Measurements from ENCODE around the gene UBL5. TPM values are rescaled to one million over a fixed set of nuclear protein-coding genes. Genes with fewer than 3 reads are reported as not detected.

UBL5 gene
- polyA plus RNA-seq, 3 donors, result 277 to 363 (median 338) TPM

- no peak for DNase-seq (ENCODE audit: low read depth in 3 of 3, low spot score in 2 of 3)
Measured at GRCh38 chr19:9848762-9849161, 21.0 kb downstream of the UBL5 start.

DNA sequence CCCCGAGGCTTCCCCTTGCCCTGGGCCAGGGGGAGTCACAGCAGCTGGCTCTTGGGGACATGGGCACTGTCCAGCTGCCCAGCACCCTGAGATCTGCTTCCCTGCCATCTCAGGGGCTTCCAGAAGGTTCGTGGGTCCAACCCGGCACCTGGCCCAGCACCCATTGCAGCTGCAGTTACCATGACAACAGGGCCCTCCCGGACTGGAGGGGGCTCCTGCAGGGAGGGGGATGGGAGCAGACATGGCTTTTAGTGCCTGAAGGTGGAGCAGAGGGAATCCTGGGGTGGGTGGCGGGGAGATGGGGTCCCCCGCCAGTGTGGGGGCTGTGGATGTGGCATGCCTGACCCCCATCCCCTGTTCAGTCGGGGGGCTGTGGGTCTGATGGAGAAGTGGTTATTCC is 22.1 kb downstream of the UBL5 start:
- DNase-seq (ENCODE audit: low read depth in 3 of 3, low spot score in 2 of 3), result no peak

GRCh38 chr19:9850235-9850959 is 22.7 kb downstream of the UBL5 start:
- DNase-seq (ENCODE audit: low read depth in 3 of 3, low spot score in 2 of 3), result peak in 2 of 3 donors; percentile 42 to 54

DNA sequence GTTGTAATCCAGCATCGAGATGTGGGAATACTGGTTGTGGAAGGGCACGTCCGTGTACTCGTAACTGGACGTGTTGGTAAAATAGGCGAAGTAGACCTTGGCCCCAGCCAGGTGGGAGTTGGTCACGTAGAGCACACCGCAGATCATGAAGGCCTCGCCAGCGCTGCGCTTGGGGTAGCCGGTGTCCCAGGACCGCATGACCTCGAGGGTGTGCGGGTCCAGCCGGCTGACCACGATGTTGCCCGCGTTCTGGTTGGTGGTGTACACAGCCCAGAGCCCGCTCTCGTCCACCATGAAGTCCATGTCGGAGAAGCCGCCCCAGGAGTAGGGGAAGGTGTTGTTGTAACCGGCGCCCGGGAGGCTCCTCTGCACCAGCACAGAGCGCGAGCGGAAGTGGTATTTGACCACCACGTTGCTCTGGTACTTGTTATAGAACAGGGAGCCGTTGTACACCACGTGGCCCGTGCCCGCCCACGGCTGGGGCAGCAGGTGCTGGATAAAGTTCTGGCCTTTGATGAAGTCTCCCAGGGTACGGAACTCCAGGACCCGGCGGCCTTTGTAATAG is 26.6 kb downstream of the UBL5 start:
- DNase-seq (ENCODE audit: low read depth in 3 of 3, low spot score in 2 of 3), result no peak

- DNase-seq (ENCODE audit: low read depth in 3 of 3, low spot score in 2 of 3), result no peak
Measured at GRCh38 chr19:9856609-9857008, 28.9 kb downstream of the UBL5 start.

- DNase-seq (ENCODE audit: low read depth in 3 of 3, low spot score in 2 of 3), result no peak
Measured at GRCh38 chr19:9857076-9857721, 29.5 kb downstream of the UBL5 start.

DNA sequence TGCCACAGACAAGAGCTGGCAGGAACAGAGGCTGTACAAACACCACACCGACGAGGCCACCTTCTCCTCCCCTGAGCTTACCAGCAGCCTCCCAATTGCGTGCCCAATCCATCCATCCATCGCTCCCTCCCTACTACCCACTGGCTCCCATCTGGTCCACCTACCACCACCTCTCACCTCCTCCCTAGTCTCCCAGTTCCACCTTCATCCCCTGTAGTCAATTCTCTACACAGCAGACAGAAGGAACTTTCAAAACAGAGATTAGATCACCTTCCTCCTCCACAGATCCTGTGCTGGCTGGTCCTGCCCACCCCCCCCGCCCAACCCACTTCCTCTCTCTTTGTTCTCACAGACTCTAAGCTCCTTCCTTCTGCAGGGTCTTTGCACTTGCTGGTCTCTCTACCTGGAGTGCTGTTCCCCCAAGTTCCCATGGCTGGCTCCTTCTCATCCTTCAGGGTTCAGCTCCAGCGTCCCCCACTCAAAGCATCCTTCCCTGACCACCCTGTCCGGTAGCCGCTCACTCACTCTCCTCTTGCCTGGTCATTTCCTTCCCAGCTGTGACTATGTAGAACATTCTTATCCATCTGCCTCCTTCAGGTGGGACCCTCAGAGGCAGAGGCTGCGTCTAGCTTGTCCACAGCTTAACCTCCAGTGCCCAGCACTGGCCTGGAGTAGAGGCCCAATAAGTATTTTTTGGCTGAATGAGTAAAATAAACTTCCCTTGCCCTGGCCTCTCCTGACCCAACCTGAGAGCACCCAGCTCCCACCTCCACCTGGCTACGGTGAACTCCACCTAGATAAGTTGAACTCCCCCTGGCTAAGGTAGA is 30.4 kb downstream of the UBL5 start:
- no peak for DNase-seq (ENCODE audit: low read depth in 3 of 3, low spot score in 2 of 3)

DNA sequence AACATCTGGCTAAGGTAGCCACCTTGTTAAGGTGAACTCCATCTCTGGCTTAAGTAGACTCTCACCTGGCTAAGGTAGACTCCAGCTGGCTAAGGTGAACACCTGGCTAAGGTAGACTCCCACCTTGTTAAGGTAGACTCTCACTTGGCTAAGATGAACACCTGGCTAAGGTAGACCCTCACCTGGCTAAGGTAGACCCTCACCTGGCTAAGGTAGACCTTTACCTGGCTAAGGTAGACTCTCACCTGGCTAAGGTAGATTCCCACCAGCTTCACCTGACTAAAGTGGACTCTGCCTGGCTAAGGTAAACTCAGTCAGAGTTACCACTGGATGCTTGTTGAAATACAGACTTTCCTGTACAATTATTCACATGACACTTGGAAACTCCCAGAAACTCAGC is 31.0 kb downstream of the UBL5 start:
- DNase-seq (ENCODE audit: low read depth in 3 of 3, low spot score in 2 of 3), result no peak

- DNase-seq (ENCODE audit: low read depth in 3 of 3, low spot score in 2 of 3), result no peak
Measured at GRCh38 chr19:9860407-9860806, 32.7 kb downstream of the UBL5 start.

GRCh38 chr19:9861503-9861902 is 33.8 kb downstream of the UBL5 start:
- DNase-seq (ENCODE audit: low read depth in 3 of 3, low spot score in 2 of 3), result no peak

- DNase-seq (ENCODE audit: low read depth in 3 of 3, low spot score in 2 of 3), result no peak
Measured at GRCh38 chr19:9862938-9863337, 35.2 kb downstream of the UBL5 start.

- DNase-seq (ENCODE audit: low read depth in 3 of 3, low spot score in 2 of 3), result no peak
Measured at GRCh38 chr19:9863759-9864158, 36.0 kb downstream of the UBL5 start.

DNA sequence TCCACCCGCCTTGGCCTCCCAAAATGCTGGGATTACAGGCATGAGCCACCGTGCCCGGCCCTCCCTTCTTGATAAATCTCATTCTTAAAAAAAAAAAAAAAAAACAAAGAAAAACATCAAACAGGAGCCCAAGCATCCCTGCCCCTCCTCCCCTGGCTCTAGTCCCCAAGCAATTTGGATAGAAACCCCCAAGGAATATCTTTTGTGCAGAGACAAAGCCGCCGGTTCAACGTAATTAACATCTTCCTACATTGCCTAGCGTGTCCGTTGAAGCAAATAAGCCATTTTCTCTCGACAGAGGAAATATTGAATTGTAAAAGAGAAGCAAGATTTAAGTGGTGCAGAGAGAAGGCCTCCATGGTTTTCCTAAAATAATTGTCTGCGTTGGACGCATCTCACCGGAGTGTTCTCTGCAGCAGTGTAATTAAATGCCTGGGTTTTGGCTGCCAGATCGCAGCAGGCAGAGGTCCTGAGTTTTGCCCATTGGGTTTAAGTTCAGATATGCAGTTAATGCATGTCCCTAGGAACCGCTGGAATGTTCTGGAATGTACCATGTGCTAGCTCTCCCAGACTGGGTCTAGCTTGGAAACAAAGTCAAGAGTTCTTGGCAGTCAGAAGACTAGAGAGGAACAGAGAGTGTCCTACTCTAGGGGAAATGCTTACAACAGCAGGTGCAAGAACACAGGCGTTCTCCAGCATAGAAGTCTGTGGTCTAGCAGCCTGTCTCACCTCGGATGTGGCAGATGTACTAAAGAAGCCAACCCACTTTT is 38.2 kb downstream of the UBL5 start:
- no peak for DNase-seq (ENCODE audit: low read depth in 3 of 3, low spot score in 2 of 3)

GRCh38 chr19:9868983-9869617 is 41.4 kb downstream of the UBL5 start:
- DNase-seq (ENCODE audit: low read depth in 3 of 3, low spot score in 2 of 3), result no peak

DNA sequence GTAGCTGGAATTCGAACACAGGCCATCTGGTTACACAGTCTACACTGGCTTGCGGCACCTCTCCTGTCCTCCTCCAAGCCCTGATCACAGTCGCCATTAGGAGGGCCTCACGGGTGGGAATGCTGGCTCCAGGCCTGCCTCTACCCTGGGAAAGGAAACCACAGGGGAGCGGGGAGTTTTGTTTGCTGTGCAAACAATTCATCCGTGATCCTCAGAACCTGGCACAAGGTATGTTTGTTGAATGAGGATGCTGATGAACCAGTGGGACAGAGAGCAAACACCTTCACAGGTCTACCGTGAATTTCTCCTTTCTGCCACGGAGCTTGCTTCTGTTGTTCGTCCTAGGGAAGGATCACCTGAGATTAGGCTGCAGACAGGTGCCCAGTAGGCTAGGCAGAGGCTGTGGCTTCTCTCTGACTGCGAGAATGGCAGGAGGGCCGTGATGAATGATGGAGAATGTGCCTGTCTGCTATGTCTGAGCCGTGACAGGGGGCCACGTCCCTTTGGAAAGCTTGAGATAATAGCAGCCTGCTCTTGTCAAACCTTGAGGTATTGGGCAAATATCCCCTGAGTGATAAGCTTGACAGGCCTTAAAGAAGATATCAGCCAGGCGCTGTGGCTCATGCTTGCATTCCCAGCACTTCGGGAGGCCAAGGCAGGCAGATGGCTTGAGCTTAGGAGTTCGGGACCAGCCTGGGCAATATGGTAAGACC is 44.1 kb downstream of the UBL5 start:
- no peak for DNase-seq (ENCODE audit: low read depth in 3 of 3, low spot score in 2 of 3)

DNA sequence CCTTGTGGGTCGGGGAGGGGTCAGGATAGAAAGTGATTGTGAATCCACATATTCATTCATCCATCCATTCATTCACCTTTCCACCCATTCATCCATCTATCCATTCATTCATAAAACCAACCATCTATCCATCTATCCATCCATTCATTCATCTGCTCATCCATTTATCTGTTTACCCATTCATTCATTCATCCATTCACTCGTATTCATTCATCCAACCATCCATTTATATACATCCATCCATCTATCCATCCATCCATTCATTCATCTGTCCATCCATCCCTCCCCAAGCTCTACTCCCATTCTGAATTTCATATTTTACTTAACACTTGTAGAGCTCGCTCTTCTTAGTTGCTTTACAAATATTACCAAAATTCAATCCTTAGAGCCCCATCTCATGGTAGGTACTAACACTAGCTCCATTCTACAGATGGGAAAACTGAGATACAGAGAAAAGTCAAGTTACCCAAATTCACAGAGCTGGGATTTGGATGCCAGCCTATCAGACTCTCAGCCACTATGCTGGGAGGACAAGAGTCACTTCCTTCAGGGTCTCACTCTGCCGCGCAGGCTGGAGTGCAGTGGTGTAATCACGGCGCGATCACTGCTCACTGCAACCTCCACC is 45.0 kb downstream of the UBL5 start:
- DNase-seq (ENCODE audit: low read depth in 3 of 3, low spot score in 2 of 3), result no peak

GRCh38 chr19:9875031-9875627 is 47.4 kb downstream of the UBL5 start:
- DNase-seq (ENCODE audit: low read depth in 3 of 3, low spot score in 2 of 3), result no peak

DNA sequence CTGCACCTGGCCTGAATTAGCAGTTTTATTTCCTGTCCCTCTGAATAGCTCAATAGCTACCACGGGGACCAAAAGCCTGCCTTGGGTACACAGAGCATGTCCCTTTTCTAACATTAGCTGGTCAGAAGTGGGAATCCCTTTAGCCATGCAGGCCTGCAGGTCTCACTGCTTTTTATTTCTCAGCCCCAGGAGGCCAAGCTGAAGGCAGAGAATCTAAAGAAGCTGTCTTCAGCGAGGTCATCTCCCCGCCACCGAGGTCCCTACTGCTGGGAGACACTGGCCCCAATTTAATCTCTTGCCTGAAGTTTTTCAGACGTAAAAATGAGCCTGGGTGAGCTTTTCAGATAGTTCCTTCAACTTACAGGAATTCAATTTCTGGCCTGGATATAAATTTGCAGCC is 48.1 kb downstream of the UBL5 start:
- DNase-seq (ENCODE audit: low read depth in 3 of 3, low spot score in 2 of 3), result no peak
